RPMI8226 (cell line): ENCODE data around the gene POLR2H.
A peak's percentile ranks its signal among the peaks of the same experiment; 100 is the strongest.
"Not testable (repeated sequence)": the region's sequence is repeated elsewhere in the genome, so short reads cannot be mapped to it uniquely, and the experiment has no call there.

Experiments used
- DNase-seq: peaks from one replicate; pipeline ENCODE4 v3.0.0-alpha.2; 2015

POLR2H gene

GRCh38 chr3:184336547-184337398, 24.7 kb upstream of the POLR2H start:
- DNase-seq = no peak

GRCh38 chr3:184337399-184337714, 24.2 kb upstream of the POLR2H start, which contains the start of gene FAM131A:
Gene FAM131A (plus strand): TSS chr3:184337600. CDS start chr3:184337631, 31 bp downstream.
- DNase-seq = no peak

- no peak for DNase-seq
These were observed 23.5 kb upstream of the POLR2H start for GRCh38 chr3:184337981-184338380.

DNA sequence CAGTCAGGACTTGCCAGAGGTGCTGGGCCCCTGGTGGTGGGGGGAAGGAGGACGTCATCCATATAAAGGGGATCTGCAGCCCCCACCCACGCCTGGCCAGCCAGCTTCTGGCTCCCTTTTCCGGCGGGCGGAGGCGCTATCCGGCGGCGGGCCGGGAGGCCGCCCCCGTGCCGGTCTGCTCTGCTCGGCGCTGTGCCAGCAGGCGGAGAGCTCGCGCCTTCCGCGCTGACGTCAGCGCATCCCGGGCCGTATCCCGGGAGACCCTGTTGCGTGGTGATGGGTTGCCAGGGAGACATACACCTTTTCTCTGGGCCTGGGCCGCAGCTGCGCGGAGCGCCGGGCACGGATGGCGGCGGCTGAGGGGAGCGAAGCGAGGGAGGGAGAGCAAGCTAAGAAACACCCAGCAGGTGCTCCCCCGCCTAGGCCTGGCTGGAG, 23.0 kb upstream of the POLR2H start:
- DNase-seq = no peak

GRCh38 chr3:184339001-184339400, 22.5 kb upstream of the POLR2H start:
- DNase-seq = no peak

- not testable (repeated sequence) for DNase-seq
These were observed 21.9 kb upstream of the POLR2H start for GRCh38 chr3:184339451-184340135.

DNA sequence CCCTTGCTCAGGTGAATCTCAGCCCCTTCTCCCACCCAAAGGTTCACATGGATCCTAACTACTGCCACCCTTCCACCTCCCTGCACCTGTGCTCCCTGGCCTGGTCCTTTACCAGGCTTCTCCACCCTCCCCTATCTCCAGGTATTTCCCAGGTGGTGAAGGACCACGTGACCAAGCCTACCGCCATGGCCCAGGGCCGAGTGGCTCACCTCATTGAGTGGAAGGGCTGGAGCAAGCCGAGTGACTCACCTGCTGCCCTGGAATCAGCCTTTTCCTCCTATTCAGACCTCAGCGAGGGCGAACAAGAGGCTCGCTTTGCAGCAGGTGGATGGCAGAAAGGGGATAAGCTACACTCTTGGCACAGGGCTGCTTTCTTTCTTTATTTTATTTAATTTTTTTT, 19.6 kb upstream of the POLR2H start:
- DNase-seq = no peak

DNA sequence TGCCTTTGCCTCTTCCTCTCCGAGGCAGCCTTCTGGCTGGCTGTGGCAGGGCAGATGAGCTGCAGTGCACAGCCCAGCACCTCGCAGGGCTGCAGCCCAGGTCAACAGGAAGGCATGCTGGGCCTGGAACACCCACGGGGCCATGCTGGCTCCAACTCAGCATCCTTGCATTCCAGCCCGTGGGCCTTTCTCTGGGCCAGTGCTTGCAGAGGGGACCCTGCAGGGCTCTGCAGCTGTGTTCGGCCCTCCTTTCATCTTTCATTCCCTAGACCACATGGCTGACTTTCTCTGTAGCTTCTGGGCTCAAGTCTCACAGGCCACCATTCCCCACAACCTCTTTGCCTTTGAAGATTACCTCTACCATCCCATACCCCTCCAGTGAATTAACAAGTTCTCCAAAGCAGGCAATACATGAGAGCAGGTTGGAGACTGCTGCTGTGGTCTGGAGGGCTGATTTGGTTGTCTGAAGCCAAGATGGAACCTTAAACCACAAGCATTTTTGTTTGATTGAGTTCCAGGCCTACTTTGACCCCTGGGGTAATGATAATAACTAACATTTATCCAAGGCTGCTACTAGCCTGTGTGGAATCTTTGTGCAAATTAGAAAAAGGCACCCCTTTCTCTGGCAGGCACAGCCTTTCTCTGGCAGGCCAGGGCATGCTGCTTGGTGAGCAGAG, 18.2 kb upstream of the POLR2H start:
- DNase-seq = no peak

DNA sequence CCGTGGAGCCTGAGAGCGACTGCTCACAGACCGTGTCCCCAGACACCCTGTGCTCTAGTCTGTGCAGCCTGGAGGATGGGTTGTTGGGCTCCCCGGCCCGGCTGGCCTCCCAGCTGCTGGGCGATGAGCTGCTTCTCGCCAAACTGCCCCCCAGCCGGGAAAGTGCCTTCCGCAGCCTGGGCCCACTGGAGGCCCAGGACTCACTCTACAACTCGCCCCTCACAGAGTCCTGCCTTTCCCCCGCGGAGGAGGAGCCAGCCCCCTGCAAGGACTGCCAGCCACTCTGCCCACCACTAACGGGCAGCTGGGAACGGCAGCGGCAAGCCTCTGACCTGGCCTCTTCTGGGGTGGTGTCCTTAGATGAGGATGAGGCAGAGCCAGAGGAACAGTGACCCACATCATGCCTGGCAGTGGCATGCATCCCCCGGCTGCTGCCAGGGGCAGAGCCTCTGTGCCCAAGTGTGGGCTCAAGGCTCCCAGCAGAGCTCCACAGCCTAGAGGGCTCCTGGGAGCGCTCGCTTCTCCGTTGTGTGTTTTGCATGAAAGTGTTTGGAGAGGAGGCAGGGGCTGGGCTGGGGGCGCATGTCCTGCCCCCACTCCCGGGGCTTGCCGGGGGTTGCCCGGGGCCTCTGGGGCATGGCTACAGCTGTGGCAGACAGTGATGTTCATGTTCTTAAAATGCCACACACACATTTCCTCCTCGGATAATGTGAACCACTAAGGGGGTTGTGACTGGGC, 16.8 kb upstream of the POLR2H start:
- no peak for DNase-seq

- DNase-seq = peak; percentile 85
These were observed 16.0 kb upstream of the POLR2H start for GRCh38 chr3:184345317-184346144.

DNA sequence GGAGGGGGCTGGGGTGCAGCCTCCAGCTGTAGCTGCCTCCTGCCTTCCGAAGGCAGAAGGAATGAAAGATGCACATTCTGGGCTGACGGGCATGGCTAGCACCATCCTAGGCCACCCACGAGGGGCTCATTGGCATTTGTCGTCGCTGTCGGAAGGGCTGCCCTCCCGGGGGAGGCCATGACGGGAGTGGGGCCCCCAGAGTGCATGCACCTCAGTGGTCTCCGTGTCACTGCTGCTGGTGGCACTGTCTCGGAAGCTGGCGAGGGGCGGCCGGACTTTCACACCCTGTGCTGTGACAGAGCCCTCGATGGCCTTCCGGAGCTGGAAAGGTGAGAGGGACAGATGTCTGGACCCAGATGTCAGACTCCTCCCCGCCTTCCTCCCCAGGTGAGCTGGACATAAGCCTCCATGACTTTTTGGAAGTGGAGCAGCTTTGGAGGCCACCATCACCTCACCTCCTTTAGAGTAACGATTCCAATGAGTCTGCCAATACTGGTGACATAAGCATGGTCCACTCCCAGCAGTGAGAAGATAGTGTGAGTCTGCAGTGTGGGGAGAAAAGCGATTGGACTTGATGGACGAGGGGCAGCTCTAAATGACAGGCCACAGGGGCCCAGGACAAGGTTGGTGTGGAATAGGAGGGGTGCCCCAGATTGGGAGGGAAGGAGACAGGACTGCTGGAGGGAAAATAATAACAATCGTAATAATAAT, 14.9 kb upstream of the POLR2H start:
- DNase-seq = no peak

GRCh38 chr3:184347321-184348056, 14.0 kb upstream of the POLR2H start:
- no peak for DNase-seq

GRCh38 chr3:184348057-184348382, 13.5 kb upstream of the POLR2H start:
- DNase-seq = no peak

DNA sequence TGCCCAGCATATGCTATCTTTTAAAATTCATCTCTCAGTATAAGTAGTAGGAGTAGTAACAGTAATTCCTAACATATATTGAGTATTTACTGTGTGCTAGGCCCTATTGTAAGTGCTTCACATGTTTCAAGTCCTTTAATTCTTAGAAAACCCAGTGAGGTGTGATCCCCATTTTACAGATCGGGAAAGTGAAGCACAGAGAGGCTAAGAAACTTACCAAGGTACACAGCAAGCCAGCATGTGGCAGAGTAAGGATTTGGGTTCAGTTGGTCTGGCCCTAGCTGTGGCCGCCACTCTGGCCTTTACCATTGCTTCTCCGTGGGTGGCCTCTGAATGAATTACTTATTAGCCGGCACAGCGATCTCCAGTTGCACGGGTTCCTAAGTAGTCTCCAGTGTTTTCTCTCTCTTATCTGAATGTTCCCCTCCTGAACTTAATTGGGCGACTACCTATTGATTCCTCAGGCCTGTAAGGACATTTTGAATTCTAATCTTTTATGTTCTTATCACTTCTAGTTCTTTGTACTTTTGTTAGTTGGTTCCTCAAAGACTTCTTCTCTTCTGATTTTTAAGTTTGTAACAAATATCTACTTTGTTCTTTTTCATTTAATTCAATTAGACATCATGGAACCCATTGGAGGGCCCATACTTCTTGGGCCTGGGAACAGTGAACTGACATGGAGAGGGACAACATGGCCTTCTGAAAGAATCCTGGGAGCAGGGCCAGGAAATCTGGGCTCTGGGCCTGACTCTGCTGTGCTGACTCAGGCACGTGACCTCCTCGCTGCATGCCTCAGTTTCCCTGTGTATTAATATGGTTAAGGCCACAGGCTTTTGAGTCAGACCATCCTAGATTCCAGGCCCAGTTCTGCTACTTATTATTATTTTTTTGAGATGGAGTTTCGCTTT, 11.7 kb upstream of the POLR2H start:
- no peak for DNase-seq

- DNase-seq = no peak
These were observed 10.9 kb upstream of the POLR2H start for GRCh38 chr3:184350618-184351017.

GRCh38 chr3:184351511-184352148, 9.9 kb upstream of the POLR2H start:
- DNase-seq = no peak

- DNase-seq = no peak
These were observed 9.2 kb upstream of the POLR2H start for GRCh38 chr3:184352149-184352785.

GRCh38 chr3:184352897-184353545, 8.5 kb upstream of the POLR2H start:
- DNase-seq = no peak
